Measurements from ENCODE around the gene WSCD2.

WSCD2 gene

DNA sequence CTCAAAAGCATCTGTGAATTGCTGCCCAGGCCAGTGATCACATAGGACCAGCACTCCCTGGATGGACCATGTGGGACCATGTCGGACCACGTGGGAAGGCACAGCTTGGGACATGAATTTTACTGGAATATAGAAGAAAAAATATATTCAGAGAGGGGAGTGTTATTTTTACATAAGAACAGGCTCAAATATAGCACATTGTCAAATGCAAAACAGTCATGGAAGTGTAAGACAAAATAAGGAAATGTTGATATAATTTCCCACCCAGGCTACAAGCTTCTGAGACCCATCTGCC, 141.7 kb downstream of the WSCD2 start:
- Histone ChIP-seq H3K27ac (replicated peaks) (no peak overlapping the region), H3K27me3 (ENCODE audit: insufficient read depth, poor library complexity, severe bottlenecking) (no peaks in the 10 kb centered on the region), H3K4me3 (replicated peaks; ENCODE audit: insufficient read depth, low read length) (no peak overlapping the region)
- DNase-seq (ENCODE audit: low read depth in 1 of 2, low spot score in 1 of 2), result no peak
- TF ChIP-seq, protein P1, sequence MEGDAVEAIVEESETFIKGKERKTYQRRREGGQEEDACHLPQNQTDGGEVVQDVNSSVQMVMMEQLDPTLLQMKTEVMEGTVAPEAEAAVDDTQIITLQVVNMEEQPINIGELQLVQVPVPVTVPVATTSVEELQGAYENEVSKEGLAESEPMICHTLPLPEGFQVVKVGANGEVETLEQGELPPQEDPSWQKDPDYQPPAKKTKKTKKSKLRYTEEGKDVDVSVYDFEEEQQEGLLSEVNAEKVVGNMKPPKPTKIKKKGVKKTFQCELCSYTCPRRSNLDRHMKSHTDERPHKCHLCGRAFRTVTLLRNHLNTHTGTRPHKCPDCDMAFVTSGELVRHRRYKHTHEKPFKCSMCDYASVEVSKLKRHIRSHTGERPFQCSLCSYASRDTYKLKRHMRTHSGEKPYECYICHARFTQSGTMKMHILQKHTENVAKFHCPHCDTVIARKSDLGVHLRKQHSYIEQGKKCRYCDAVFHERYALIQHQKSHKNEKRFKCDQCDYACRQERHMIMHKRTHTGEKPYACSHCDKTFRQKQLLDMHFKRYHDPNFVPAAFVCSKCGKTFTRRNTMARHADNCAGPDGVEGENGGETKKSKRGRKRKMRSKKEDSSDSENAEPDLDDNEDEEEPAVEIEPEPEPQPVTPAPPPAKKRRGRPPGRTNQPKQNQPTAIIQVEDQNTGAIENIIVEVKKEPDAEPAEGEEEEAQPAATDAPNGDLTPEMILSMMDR (IDR thresholded peaks at IDR 0.05; ENCODE audit: insufficient read depth, low read length), result no peak
- TF ChIP-seq POLR2AphosphoS5 (IDR thresholded peaks at IDR 0.05; ENCODE audit: low read depth) (no peak), GABPA (IDR thresholded peaks at IDR 0.05; ENCODE audit: low read depth) (no peak), SPI1 (IDR thresholded peaks at IDR 0.05; ENCODE audit: borderline replicate concordance, low read depth) (no peak)
- TF ChIP-seq, protein P2, sequence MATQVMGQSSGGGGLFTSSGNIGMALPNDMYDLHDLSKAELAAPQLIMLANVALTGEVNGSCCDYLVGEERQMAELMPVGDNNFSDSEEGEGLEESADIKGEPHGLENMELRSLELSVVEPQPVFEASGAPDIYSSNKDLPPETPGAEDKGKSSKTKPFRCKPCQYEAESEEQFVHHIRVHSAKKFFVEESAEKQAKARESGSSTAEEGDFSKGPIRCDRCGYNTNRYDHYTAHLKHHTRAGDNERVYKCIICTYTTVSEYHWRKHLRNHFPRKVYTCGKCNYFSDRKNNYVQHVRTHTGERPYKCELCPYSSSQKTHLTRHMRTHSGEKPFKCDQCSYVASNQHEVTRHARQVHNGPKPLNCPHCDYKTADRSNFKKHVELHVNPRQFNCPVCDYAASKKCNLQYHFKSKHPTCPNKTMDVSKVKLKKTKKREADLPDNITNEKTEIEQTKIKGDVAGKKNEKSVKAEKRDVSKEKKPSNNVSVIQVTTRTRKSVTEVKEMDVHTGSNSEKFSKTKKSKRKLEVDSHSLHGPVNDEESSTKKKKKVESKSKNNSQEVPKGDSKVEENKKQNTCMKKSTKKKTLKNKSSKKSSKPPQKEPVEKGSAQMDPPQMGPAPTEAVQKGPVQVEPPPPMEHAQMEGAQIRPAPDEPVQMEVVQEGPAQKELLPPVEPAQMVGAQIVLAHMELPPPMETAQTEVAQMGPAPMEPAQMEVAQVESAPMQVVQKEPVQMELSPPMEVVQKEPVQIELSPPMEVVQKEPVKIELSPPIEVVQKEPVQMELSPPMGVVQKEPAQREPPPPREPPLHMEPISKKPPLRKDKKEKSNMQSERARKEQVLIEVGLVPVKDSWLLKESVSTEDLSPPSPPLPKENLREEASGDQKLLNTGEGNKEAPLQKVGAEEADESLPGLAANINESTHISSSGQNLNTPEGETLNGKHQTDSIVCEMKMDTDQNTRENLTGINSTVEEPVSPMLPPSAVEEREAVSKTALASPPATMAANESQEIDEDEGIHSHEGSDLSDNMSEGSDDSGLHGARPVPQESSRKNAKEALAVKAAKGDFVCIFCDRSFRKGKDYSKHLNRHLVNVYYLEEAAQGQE (IDR thresholded peaks at IDR 0.05; ENCODE audit: insufficient replicate concordance, low read depth), result no peak

DNA sequence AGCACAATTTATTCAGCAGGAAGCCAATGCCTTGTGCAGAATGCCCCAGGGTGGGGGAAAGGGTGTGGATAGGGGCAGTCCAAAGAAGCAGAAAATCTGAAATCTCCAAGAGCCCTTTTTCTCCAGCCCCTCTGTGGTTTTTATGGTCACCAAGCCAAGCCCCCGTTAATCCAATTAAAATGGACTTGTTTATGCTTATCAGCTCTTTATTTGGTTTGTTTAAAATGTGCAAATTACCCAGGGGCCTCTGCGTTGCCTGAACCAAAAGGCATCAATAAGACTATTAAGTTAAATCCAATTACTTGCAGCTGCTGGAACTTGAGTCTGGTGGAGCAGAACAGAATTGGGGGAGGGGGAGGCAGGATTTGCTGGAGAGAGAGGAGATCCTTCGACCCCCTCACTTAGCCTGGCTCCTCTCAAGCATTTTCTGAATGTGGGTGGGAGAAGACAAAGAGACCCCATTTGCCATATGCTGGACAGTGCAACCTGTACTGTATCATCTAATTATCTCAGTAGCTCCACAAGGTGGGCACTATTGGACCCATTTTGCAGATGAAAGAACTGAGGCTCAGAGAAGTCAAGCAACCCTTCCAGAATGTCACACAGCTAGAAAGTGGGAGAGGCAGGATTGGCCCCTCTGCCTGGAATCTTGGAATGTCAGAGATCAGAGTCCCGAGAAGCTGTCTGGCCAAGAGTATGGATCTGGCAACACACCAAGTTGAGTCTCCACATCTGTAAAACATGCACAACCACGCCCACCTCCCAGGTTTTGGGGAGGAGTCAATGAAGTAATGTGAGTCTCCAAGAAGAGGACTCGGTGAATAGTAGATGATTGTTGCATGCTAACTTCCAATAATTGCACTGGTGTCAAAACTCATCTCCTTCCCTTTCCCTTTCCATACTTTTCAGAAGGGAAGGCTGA, 143.1 kb downstream of the WSCD2 start:
- no peak overlapping the region for H3K27ac ChIP-seq (replicated peaks)
- TF ChIP-seq, protein P2 (IDR thresholded peaks at IDR 0.05; ENCODE audit: insufficient replicate concordance, low read depth), result no peak
- TF ChIP-seq GABPA (IDR thresholded peaks at IDR 0.05; ENCODE audit: low read depth) (no peak), SPI1 (IDR thresholded peaks at IDR 0.05; ENCODE audit: borderline replicate concordance, low read depth) (no peak), POLR2AphosphoS5 (IDR thresholded peaks at IDR 0.05; ENCODE audit: low read depth) (no peak)
- TF ChIP-seq, protein P1 (IDR thresholded peaks at IDR 0.05; ENCODE audit: insufficient read depth, low read length), result no peak
- no peaks in the 10 kb centered on the region for H3K27me3 ChIP-seq (ENCODE audit: insufficient read depth, poor library complexity, severe bottlenecking)
- H3K4me3 ChIP-seq (replicated peaks; ENCODE audit: insufficient read depth, low read length), result no peak overlapping the region
- no peak for DNase-seq (ENCODE audit: low read depth in 1 of 2, low spot score in 1 of 2)

DNA sequence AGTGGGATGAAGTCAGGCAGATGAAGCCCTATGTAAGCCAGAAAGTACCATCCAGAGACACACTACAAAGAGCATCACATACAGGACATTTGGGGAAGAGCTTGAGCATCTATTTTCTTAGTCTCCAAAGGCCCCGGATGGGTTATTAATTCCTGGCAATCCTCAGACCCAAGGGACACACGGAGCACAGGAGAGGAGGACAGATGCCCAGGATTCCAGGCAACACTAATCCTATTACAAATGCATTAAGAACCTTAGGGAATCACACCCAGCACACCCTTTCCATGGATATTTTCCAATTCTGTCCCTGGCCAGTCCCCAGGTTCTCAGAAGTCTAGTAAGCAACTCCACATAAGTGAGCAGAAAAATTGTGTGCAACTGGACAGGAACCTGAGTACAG, 144.1 kb downstream of the WSCD2 start:
- H3K27me3 ChIP-seq (ENCODE audit: insufficient read depth, poor library complexity, severe bottlenecking), result no peaks in the 10 kb centered on the region
- TF ChIP-seq, protein P1 (IDR thresholded peaks at IDR 0.05; ENCODE audit: insufficient read depth, low read length), result no peak
- no peak overlapping the region for H3K27ac ChIP-seq (replicated peaks)
- H3K4me3 ChIP-seq (replicated peaks; ENCODE audit: insufficient read depth, low read length), result no peak overlapping the region
- no peak for DNase-seq (ENCODE audit: low read depth in 1 of 2, low spot score in 1 of 2)

DNA sequence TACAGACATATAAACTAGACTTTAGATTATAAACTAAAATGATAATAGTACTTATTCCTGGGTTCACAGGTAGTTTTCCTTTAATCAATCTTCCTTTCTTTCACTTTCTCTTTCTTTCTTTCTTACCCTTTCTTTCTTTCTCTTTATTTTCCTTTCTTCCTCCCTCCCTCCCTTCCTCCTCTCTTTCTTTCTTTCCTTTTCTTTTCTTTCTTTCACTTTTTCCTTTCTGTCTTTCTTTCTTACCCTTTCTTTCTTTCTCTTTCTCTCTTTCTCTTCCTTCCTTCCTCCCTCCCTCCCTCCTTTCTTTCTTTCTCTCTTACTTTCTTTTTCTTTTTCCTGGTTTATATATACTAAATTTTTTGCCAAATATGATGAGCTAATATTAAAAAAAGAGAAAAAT, 148.5 kb downstream of the WSCD2 start:
- H3K27me3 ChIP-seq (ENCODE audit: insufficient read depth, poor library complexity, severe bottlenecking), result no peaks in the 10 kb centered on the region
- no peak for DNase-seq (ENCODE audit: low read depth in 1 of 2, low spot score in 1 of 2)
- H3K27ac ChIP-seq (replicated peaks), result no peak overlapping the region
- TF ChIP-seq SPI1 (IDR thresholded peaks at IDR 0.05; ENCODE audit: borderline replicate concordance, low read depth) (no peak), POLR2AphosphoS5 (IDR thresholded peaks at IDR 0.05; ENCODE audit: low read depth) (no peak)
- no peak overlapping the region for H3K4me3 ChIP-seq (replicated peaks; ENCODE audit: insufficient read depth, low read length)

Data from HL-60 (cell line).